ENCODE data around the gene RPS25. TPM values are rescaled to one million over a fixed set of nuclear protein-coding genes. Genes with fewer than 3 reads are reported as not detected.

RPS25 gene
- total RNA-seq, 1 experiment from 2014 or later: 1,083 TPM

DNA sequence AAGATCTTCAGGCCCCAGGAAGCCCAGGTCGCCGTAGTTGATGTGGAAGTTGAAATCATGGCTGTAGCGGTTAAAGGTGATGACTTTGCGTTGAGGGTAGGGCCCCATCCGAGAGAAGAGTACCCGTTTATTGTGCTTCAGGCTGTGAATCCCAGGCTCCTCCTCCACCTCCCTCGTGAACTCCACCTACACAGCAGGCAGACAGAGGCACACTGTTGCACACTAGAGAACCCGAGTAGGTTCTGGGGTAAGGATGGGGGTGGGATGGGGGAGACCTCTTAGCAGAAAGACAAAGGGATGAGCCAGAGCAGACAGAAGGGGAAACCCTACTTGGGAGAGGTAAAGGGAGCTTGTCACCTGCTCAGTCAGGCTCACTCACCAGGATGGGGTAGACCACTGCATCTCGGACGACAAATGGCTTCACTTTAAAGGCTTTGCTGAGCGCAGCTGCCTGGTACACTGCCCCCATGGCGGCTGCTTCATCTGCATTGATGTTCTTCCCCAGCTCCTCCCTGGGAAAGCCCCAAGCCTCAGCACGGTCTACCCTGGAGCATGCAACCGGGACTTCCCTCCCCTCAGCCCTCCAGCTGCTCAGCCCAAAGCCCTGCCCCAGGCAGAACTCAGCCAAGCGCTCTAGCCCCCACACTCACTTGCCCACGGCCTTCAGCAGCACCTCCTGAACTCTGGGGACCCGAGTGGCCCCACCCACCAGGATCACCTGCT lies 33.5 kb upstream of the RPS25 start:
- ChIA-PET CTCF (interaction anchor here (0.5 to 0.6 kb wide), 2 partner anchors 155 to 1868 kb away, joined by 4 to 5 read pairs; partner anchors contain the start of gene CBL), POLR2A (no interaction called here)
- TSS peak; percentile 42 for BruUV-seq (replicated peaks)
- ATAC-seq: no peak
- intact Hi-C loops (cut with micrococcal nuclease; ENCODE audit: unreplicated experiment) (no loop called here), in situ Hi-C loops (cut with HindIII; ENCODE audit: low pct_unique_long_range_greater_than_20kb, low sequenced_read_pairs) (no loop called here)
- TF ChIP-seq SIN3A (IDR thresholded peaks at IDR 0.05; ENCODE audit: borderline replicate concordance, insufficient read depth, low read depth, low read length): no peak
- TF ChIP-seq, protein P1, sequence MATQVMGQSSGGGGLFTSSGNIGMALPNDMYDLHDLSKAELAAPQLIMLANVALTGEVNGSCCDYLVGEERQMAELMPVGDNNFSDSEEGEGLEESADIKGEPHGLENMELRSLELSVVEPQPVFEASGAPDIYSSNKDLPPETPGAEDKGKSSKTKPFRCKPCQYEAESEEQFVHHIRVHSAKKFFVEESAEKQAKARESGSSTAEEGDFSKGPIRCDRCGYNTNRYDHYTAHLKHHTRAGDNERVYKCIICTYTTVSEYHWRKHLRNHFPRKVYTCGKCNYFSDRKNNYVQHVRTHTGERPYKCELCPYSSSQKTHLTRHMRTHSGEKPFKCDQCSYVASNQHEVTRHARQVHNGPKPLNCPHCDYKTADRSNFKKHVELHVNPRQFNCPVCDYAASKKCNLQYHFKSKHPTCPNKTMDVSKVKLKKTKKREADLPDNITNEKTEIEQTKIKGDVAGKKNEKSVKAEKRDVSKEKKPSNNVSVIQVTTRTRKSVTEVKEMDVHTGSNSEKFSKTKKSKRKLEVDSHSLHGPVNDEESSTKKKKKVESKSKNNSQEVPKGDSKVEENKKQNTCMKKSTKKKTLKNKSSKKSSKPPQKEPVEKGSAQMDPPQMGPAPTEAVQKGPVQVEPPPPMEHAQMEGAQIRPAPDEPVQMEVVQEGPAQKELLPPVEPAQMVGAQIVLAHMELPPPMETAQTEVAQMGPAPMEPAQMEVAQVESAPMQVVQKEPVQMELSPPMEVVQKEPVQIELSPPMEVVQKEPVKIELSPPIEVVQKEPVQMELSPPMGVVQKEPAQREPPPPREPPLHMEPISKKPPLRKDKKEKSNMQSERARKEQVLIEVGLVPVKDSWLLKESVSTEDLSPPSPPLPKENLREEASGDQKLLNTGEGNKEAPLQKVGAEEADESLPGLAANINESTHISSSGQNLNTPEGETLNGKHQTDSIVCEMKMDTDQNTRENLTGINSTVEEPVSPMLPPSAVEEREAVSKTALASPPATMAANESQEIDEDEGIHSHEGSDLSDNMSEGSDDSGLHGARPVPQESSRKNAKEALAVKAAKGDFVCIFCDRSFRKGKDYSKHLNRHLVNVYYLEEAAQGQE (IDR thresholded peaks at IDR 0.05; ENCODE audit: insufficient read depth in 1 of 2, low read depth in 2 of 2, low read length in 1 of 2): no peak
- TF ChIP-seq TCF7L2 (IDR thresholded peaks at IDR 0.05; ENCODE audit: low read depth, low read length): no peak
- TF ChIP-seq, protein P2, sequence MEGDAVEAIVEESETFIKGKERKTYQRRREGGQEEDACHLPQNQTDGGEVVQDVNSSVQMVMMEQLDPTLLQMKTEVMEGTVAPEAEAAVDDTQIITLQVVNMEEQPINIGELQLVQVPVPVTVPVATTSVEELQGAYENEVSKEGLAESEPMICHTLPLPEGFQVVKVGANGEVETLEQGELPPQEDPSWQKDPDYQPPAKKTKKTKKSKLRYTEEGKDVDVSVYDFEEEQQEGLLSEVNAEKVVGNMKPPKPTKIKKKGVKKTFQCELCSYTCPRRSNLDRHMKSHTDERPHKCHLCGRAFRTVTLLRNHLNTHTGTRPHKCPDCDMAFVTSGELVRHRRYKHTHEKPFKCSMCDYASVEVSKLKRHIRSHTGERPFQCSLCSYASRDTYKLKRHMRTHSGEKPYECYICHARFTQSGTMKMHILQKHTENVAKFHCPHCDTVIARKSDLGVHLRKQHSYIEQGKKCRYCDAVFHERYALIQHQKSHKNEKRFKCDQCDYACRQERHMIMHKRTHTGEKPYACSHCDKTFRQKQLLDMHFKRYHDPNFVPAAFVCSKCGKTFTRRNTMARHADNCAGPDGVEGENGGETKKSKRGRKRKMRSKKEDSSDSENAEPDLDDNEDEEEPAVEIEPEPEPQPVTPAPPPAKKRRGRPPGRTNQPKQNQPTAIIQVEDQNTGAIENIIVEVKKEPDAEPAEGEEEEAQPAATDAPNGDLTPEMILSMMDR (IDR thresholded peaks at IDR 0.05): no peak
- TF ChIP-seq POLR2AphosphoS5 (IDR thresholded peaks at IDR 0.05; ENCODE audit: low read depth, low read length): no peak
- Histone ChIP-seq H3K4me3 (ENCODE audit: low read depth in 2 of 2, low read length in 2 of 2) (no peak overlapping the region), H3K36me3 (ENCODE audit: control insufficient read depth, insufficient read depth, low read length) (peaks cover 19% of the 10 kb centered on the region; the same call in 1 of the 2 replicates), H3K27me3 (ENCODE audit: control insufficient read depth, insufficient read depth, low read length) (no peaks in the 10 kb centered on the region), H3K4me1 (ENCODE audit: control insufficient read depth, insufficient read depth, low read length) (0 out of 2 replicates have a peak, but pooled peaks cover 4% of the 10 kb centered on the region), H3K27ac (ENCODE audit: low read length) (no peak overlapping the region), H3K9me3 (ENCODE audit: control insufficient read depth, insufficient read depth, low read depth, low read length) (no peaks in the 10 kb centered on the region)
- no peak for DNase-seq (ENCODE audit: low read depth, low spot score)

DNA sequence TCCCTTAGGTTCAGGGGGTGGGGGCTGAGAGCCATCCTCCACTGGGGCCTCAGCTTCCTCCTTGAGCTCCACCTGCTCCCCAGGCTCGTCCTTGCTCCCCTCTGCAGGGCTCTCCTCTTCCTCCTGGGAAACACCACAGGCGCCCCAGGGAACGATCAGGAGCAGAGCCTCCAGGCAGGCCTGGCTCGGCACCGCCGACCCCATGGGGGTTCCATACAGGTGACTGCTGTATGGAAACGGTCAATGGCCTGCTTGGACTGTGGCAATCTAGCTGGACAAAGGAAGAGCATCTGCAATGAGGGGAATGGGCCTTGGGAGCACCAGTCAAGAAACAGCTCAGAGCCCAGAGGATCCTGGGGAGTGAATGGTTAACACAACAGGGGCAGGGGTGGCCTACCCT lies 30.9 kb upstream of the RPS25 start:
- H3K9me3 ChIP-seq (ENCODE audit: control insufficient read depth, insufficient read depth, low read depth, low read length): no peaks in the 10 kb centered on the region
- H3K27ac ChIP-seq (ENCODE audit: low read length): no peak overlapping the region
- H3K4me3 ChIP-seq (ENCODE audit: low read depth in 2 of 2, low read length in 2 of 2): no peak overlapping the region
- ChIA-PET CTCF (no interaction called here), POLR2A (no interaction called here)
- H3K36me3 ChIP-seq (ENCODE audit: control insufficient read depth, insufficient read depth, low read length): peaks cover 14% of the 10 kb centered on the region; the same call in 1 of the 2 replicates
- no TSS peak for BruUV-seq (replicated peaks)
- no peak for DNase-seq (ENCODE audit: low read depth, low spot score)
- no peaks in the 10 kb centered on the region for H3K27me3 ChIP-seq (ENCODE audit: control insufficient read depth, insufficient read depth, low read length)
- H3K4me1 ChIP-seq (ENCODE audit: control insufficient read depth, insufficient read depth, low read length): no peaks in the 10 kb centered on the region
- no peak for ATAC-seq
- TF ChIP-seq, protein P2 (IDR thresholded peaks at IDR 0.05): no peak
- TF ChIP-seq TCF7L2 (IDR thresholded peaks at IDR 0.05; ENCODE audit: low read depth, low read length) (no peak), SIN3A (IDR thresholded peaks at IDR 0.05; ENCODE audit: borderline replicate concordance, insufficient read depth, low read depth, low read length) (no peak)
- intact Hi-C loops (cut with micrococcal nuclease; ENCODE audit: unreplicated experiment) (no loop called here), in situ Hi-C loops (cut with HindIII; ENCODE audit: low pct_unique_long_range_greater_than_20kb, low sequenced_read_pairs) (no loop called here)

All from Panc1 (cell line).